Activated naive CD8-positive, alpha-beta T cell treated with anti-CD3 and anti-CD28 coated beads, Interleukin-2, amount 10 ng/mL, durations not matched to agents 7 days and 5 days (primary cell): ENCODE results near the gene MAGEA3. TPM values are rescaled to one million over a fixed set of nuclear protein-coding genes. Genes with fewer than 3 reads are reported as not detected.
"Not testable (repeated sequence)": the region's sequence is repeated elsewhere in the genome, so short reads cannot be mapped to it uniquely, and the experiment has no call there.

Source experiments
- ATAC-seq: fragments of 150-1000 bp; cut with Tn5 transposase; one replicate; pipeline ENCODE4 v1.10.0; 2021; ENCODE audit warnings: low read depth, moderate library complexity
- POLR2A ChIA-PET: fragments of 350-600 bp; sonication (Branson Sonifier 250); formaldehyde crosslinking; loops from one replicate; lab custom pipeline; 2021; ENCODE audit warnings: antibody characterized with exemption; lab: Charles Lee
- DNase-seq: peaks from one replicate; pipeline ENCODE4 v3.0.0; 2021
- H3K27ac Mint-ChIP-seq: one replicate; pipeline ENCODE4 v1.8.0; 2022; ENCODE audit warnings: mild to moderate bottlenecking, mixed read lengths
- H3K27me3 Mint-ChIP-seq: one replicate; pipeline ENCODE4 v1.8.0; 2022; ENCODE audit warnings: mild to moderate bottlenecking, moderate library complexity, mixed read lengths
- H3K36me3 Mint-ChIP-seq: one replicate; pipeline ENCODE4 v1.8.0; 2021; ENCODE audit warnings: mild to moderate bottlenecking, mixed read lengths
- H3K4me1 Mint-ChIP-seq: one replicate; pipeline ENCODE4 v1.8.0; 2021; ENCODE audit warnings: mixed read lengths
- H3K4me3 Mint-ChIP-seq: one replicate; pipeline ENCODE4 v1.8.0; 2022; ENCODE audit warnings: mild to moderate bottlenecking, moderate library complexity, mixed read lengths
- H3K9me3 Mint-ChIP-seq: one replicate; pipeline ENCODE4 v1.8.0; 2021; ENCODE audit warnings: mixed read lengths
- total RNA-seq, 2 experiments: library from RNA; stranded (reverse); gene quantifications; one replicate each; pipeline ENCODE4 v1.2.3, GENCODE V29; 2021

Gene MAGEA3, protein sequence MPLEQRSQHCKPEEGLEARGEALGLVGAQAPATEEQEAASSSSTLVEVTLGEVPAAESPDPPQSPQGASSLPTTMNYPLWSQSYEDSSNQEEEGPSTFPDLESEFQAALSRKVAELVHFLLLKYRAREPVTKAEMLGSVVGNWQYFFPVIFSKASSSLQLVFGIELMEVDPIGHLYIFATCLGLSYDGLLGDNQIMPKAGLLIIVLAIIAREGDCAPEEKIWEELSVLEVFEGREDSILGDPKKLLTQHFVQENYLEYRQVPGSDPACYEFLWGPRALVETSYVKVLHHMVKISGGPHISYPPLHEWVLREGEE
- total RNA-seq: not detected

DNA sequence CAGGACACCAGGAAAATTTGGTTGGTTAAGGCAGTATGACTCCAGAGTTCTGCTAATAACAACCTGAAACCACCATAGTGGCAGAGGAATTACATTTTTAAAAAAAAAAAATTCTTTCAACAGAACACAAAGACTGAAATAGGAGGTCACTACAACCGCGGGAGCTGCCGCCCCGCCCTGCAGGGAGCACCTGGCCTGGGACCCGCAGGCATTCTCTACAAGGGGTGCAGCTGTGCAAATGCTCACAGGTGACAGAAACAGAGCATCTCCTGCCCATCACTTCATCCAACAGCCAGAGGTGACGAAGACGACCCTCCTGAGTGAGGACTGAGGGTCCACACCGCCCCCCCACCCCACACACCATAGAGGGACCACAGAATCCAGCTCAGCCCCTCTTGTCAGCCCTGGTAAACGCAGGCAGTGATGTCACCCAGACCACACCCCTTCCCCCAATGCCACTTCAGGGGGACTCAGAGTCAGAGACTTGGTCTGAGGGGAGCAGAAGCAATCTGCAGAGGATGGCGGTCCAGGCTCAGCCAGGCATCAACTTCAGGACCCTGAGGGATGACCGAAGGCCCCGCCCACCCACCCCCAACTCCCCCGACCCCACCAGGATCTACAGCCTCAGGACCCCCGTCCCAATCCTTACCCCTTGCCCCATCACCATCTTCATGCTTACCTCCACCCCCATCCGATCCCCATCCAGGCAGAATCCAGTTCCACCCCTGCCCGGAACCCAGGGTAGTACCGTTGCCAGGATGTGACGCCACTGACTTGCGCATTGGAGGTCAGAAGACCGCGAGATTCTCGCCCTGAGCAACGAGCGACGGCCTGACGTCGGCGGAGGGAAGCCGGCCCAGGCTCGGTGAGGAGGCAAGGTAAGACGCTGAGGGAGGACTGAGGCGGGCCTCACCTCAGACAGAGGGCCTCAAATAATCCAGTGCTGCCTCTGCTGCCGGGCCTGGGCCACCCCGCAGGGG lies at the start of gene MAGEA3:
Gene MAGEA3 (plus strand): TSS at position 843 of the 980 bp plus-strand sequence. CDS start 2,039 bp downstream, outside the sequence.
- H3K27ac Mint-ChIP-seq, H3K4me3 Mint-ChIP-seq, H3K4me1 Mint-ChIP-seq, POLR2A ChIA-PET, H3K36me3 Mint-ChIP-seq, H3K9me3 Mint-ChIP-seq, ATAC-seq, H3K27me3 Mint-ChIP-seq, DNase-seq: not testable (repeated sequence)

DNA sequence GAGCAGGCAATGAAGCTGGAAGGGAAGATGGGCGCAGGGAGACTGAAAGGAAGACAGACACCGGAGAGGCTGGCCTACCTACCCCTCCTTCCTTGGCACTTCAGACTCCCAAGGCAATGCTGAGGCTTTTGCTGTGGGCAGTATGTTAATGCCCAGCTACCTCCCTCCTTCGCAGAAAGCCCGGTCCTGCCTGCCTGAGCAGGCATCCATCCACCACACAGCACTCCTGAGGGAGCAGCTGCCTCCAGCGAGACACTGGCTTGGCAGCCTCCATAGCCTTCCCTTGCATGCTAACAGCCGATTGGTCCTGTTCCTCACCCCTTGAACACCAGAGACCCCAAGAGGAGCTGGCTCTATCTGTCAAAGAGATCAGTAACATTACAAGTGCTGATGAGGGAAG lies 46.5 kb upstream of the MAGEA3 start:
- ATAC-seq: no peak

GRCh38 chrX:152652467-152652866 lies 46.1 kb upstream of the MAGEA3 start:
- no peak for ATAC-seq
- Mint-ChIP-seq H3K9me3 (no peaks in the 10 kb centered on the region), H3K4me1 (no peaks in the 10 kb centered on the region), H3K4me3 (no peak overlapping the region), H3K27ac (no peak overlapping the region), H3K36me3 (no peaks in the 10 kb centered on the region), H3K27me3 (peaks cover 2% of the 10 kb centered on the region)
- DNase-seq: no peak
- POLR2A ChIA-PET: no interaction called here

More for the DNA sequence above, 46.5 kb upstream of the MAGEA3 start:
- Mint-ChIP-seq H3K27ac (no peak overlapping the region), H3K27me3 (peaks cover 4% of the 10 kb centered on the region), H3K4me3 (no peak overlapping the region), H3K36me3 (no peaks in the 10 kb centered on the region), H3K4me1 (no peaks in the 10 kb centered on the region), H3K9me3 (no peaks in the 10 kb centered on the region)
- POLR2A ChIA-PET: no interaction called here
- no peak for DNase-seq

DNA sequence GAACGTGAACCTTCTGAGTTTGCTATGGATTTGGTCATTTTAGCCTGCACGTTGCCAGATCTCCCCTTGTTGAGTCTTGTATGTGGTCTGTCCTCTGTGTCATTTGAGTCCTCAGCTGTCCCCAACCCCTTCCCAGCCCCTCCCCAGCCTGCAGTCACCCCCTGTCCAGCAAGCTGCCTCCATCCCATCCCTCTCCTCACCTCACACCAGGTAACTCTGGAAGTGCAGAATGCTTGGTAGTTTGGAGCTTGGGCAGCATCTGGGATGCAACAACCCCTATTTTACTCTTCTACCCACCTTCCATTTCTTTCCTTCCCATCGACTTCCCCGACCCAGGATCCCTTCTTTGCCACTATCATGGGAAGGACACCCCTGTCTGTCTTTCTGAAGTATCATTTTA lies 42.5 kb upstream of the MAGEA3 start:
- no peak for DNase-seq
- POLR2A ChIA-PET: no interaction called here
- Mint-ChIP-seq H3K27ac (no peak overlapping the region), H3K4me3 (no peak overlapping the region), H3K36me3 (no peaks in the 10 kb centered on the region), H3K4me1 (no peaks in the 10 kb centered on the region), H3K27me3 (peaks cover 3% of the 10 kb centered on the region), H3K9me3 (no peaks in the 10 kb centered on the region)
- no peak for ATAC-seq

DNA sequence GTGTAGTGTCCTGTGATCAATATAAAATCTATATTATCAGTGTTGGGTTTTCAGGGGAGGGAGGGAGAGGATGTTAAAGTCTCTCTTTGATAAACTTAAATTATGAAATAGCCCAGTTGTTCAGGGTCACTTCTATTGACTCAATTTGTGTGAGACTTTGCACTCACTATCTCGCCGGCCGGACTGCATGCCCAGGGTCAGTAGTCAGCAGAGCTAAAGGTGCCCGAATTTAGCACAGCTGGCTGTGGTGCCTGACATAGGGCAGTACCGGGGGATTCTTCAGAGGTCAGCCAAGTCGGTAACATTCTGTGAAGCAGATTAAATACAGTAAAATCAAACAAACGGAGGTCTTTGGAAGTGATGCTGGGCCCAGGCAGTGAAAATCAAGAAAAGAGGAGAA lies 41.7 kb upstream of the MAGEA3 start:
- Mint-ChIP-seq H3K4me1 (no peaks in the 10 kb centered on the region), H3K27me3 (peaks cover 3% of the 10 kb centered on the region), H3K36me3 (no peaks in the 10 kb centered on the region), H3K4me3 (no peak overlapping the region), H3K27ac (no peak overlapping the region), H3K9me3 (no peaks in the 10 kb centered on the region)
- no peak for ATAC-seq
- no peak for DNase-seq
- POLR2A ChIA-PET: no interaction called here

DNA sequence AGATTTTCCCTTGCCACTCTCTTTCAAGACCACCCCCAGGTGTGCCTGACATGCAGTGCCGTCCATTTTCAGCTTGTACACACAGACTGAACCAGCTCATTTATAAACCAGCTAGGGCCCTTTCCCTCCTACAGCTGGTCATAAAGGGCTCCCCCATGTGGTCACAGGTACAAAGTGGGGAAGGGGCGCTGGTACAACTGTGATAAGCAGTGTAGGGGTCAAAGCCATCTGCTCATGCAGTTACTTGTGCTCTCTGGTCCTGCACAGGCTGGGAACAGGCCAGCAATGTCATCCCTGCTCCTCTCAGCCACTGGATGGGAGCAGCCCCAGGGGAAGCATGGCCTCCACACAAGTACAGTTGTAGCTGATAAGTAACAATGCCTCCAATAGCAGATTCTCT lies 40.3 kb upstream of the MAGEA3 start:
- POLR2A ChIA-PET: no interaction called here
- no peak for ATAC-seq
- H3K4me3 Mint-ChIP-seq: no peak overlapping the region

GRCh38 chrX:152663086-152663485 lies 35.5 kb upstream of the MAGEA3 start:
- POLR2A ChIA-PET: no interaction called here
- no peaks in the 10 kb centered on the region for H3K4me1 Mint-ChIP-seq
- H3K36me3 Mint-ChIP-seq: no peaks in the 10 kb centered on the region
- H3K27me3 Mint-ChIP-seq: peaks cover 3% of the 10 kb centered on the region
- no peak overlapping the region for H3K4me3 Mint-ChIP-seq
- ATAC-seq: no peak
- H3K9me3 Mint-ChIP-seq: no peaks in the 10 kb centered on the region
- DNase-seq: no peak
- H3K27ac Mint-ChIP-seq: no peak overlapping the region

More for the DNA sequence above, 40.3 kb upstream of the MAGEA3 start:
- H3K27me3 Mint-ChIP-seq: peaks cover 3% of the 10 kb centered on the region
- H3K27ac Mint-ChIP-seq: no peak overlapping the region
- H3K9me3 Mint-ChIP-seq: no peaks in the 10 kb centered on the region
- no peaks in the 10 kb centered on the region for H3K4me1 Mint-ChIP-seq
- no peak for DNase-seq
- no peaks in the 10 kb centered on the region for H3K36me3 Mint-ChIP-seq

DNA sequence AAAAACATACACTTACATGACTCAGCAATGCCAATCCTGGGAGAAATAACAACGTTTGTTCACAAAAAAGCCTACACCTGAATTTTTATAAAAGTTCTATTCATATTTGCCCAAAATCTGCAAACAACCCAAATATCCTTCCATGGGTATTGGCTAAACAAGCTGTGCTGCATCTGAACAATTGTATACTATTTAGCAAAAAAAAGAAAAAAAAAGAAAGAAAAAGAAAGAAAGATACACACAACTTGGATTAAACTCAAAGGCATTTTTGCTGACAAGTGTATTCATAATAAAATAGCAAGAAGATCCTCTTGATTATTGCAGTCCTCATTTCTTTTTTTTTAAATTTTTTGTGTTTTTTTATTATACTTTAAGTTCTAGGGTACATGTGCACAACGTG lies 24.5 kb upstream of the MAGEA3 start:
- Mint-ChIP-seq H3K27ac (no peak overlapping the region), H3K36me3 (no peaks in the 10 kb centered on the region), H3K4me1 (no peaks in the 10 kb centered on the region), H3K4me3 (no peak overlapping the region), H3K9me3 (no peaks in the 10 kb centered on the region), H3K27me3 (peaks cover 2% of the 10 kb centered on the region)
- DNase-seq: no peak
- no peak for ATAC-seq
- POLR2A ChIA-PET: no interaction called here

GRCh38 chrX:152674652-152675051 lies 23.9 kb upstream of the MAGEA3 start:
- POLR2A ChIA-PET, H3K9me3 Mint-ChIP-seq, H3K4me1 Mint-ChIP-seq, ATAC-seq, H3K27me3 Mint-ChIP-seq, H3K36me3 Mint-ChIP-seq, H3K4me3 Mint-ChIP-seq, DNase-seq, H3K27ac Mint-ChIP-seq: not testable (repeated sequence)

- DNase-seq, H3K27me3 Mint-ChIP-seq, H3K4me3 Mint-ChIP-seq, H3K36me3 Mint-ChIP-seq, POLR2A ChIA-PET, H3K4me1 Mint-ChIP-seq, H3K27ac Mint-ChIP-seq, H3K9me3 Mint-ChIP-seq, ATAC-seq: not testable (repeated sequence)
These were observed 17.6 kb upstream of the MAGEA3 start for GRCh38 chrX:152681012-152681411.

- H3K36me3 Mint-ChIP-seq, H3K4me1 Mint-ChIP-seq, H3K9me3 Mint-ChIP-seq, DNase-seq, H3K4me3 Mint-ChIP-seq, POLR2A ChIA-PET, H3K27ac Mint-ChIP-seq, ATAC-seq, H3K27me3 Mint-ChIP-seq: not testable (repeated sequence)
These were observed 1.8 kb downstream of the MAGEA3 start for GRCh38 chrX:152700390-152700789.

GRCh38 chrX:152706500-152706899 lies 7.9 kb downstream of the MAGEA3 start:
- H3K27ac Mint-ChIP-seq, H3K9me3 Mint-ChIP-seq, DNase-seq, POLR2A ChIA-PET, H3K4me1 Mint-ChIP-seq, H3K27me3 Mint-ChIP-seq, ATAC-seq, H3K36me3 Mint-ChIP-seq, H3K4me3 Mint-ChIP-seq: not testable (repeated sequence)

DNA sequence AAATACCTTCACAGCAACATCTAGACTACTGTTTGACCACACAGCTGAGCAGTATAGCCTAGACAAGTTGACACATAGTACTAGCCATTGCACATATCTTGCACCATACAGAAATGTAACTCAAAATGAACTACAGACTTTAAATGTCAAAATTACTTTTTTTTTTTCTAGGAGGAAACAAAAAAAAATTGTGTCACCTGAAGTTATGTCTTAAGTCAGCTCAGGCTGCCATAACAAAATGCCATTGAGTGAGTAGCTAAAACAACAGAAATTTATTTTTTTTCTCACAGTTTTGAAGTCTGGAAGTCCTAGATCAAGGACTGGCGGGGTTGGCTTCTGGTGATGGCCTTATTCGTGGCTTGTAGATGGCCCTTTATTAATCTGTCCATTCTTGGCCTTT lies 10.6 kb downstream of the MAGEA3 start, which contains the start of gene CSAG2:
Gene CSAG2 (minus strand): TSS at position 101 of the 400 bp plus-strand sequence. CDS start 161 bp downstream, outside the sequence.
- H3K36me3 Mint-ChIP-seq, POLR2A ChIA-PET, DNase-seq, H3K9me3 Mint-ChIP-seq, H3K4me3 Mint-ChIP-seq, H3K27me3 Mint-ChIP-seq, H3K27ac Mint-ChIP-seq, ATAC-seq, H3K4me1 Mint-ChIP-seq: not testable (repeated sequence)
